ENCODE measurements around the gene ARRB2. TPM values are rescaled to one million over a fixed set of nuclear protein-coding genes. Genes with fewer than 3 reads are reported as not detected.

ARRB2 gene
- total RNA-seq, 4 donors from 2014 or later = 12.1 to 20.6 (median 16.0) TPM

- TF ChIP-seq CTCF (IDR thresholded peaks at IDR 0.05) (no peak), EP300 (IDR thresholded peaks at IDR 0.05) (no peak), POLR2A (IDR thresholded peaks at IDR 0.05) (no peak), POLR2AphosphoS5 (IDR thresholded peaks at IDR 0.05) (no peak)
- Histone ChIP-seq H3K4me1 (peaks cover 13% of the 10 kb centered on the region), H3K27me3 (peaks cover 36% of the 10 kb centered on the region), H3K9me3 (no peaks in the 10 kb centered on the region), H3K4me3 (no peak overlapping the region), H3K36me3 (no peaks in the 10 kb centered on the region), H3K27ac (no peak overlapping the region)
- 56% methylated on average over 4 of the region's 4 CpGs for WGBS
- no peak for DNase-seq (ENCODE audit: low spot score in 2 of 2)
These were observed 38.3 kb downstream of the ARRB2 start for GRCh38 chr17:4748686-4749085.

GRCh38 chr17:4750606-4751005, 40.2 kb downstream of the ARRB2 start:
- H3K27me3 ChIP-seq = peaks cover 27% of the 10 kb centered on the region
- no peaks in the 10 kb centered on the region for H3K36me3 ChIP-seq
- 50% methylated on average over 3 of the region's 3 CpGs for WGBS

GRCh38 chr17:4751932-4752331, 41.5 kb downstream of the ARRB2 start:
- Histone ChIP-seq H3K27me3 (peaks cover 25% of the 10 kb centered on the region), H3K9me3 (no peaks in the 10 kb centered on the region), H3K27ac (no peak overlapping the region), H3K4me3 (no peak overlapping the region), H3K36me3 (no peaks in the 10 kb centered on the region), H3K4me1 (peaks cover 4% of the 10 kb centered on the region)
- WGBS = 67% methylated on average over 5 of the region's 5 CpGs
- no peak for TF ChIP-seq CTCF (IDR thresholded peaks at IDR 0.05)
- TF ChIP-seq EP300 (IDR thresholded peaks at IDR 0.05) = no peak
- no peak for TF ChIP-seq POLR2AphosphoS5 (IDR thresholded peaks at IDR 0.05)
- no peak for TF ChIP-seq POLR2A (IDR thresholded peaks at IDR 0.05)
- no peak for DNase-seq (ENCODE audit: low spot score in 2 of 2)

More at GRCh38 chr17:4750606-4751005, 40.2 kb downstream of the ARRB2 start:
- H3K27ac ChIP-seq = no peak overlapping the region
- peaks cover 4% of the 10 kb centered on the region for H3K4me1 ChIP-seq
- H3K4me3 ChIP-seq = no peak overlapping the region
- TF ChIP-seq EP300 (IDR thresholded peaks at IDR 0.05) (no peak), CTCF (IDR thresholded peaks at IDR 0.05) (no peak)
- no peak for DNase-seq (ENCODE audit: low spot score in 2 of 2)
- no peaks in the 10 kb centered on the region for H3K9me3 ChIP-seq

- Histone ChIP-seq H3K4me1 (no peaks in the 10 kb centered on the region), H3K27ac (no peak overlapping the region), H3K36me3 (no peaks in the 10 kb centered on the region), H3K9me3 (no peaks in the 10 kb centered on the region), H3K27me3 (peaks cover 25% of the 10 kb centered on the region), H3K4me3 (no peak overlapping the region)
- WGBS = 95% methylated on average over 1 of the region's 1 CpG
- TF ChIP-seq EP300 (IDR thresholded peaks at IDR 0.05) = no peak
- TF ChIP-seq CTCF (IDR thresholded peaks at IDR 0.05) = no peak
- TF ChIP-seq POLR2AphosphoS5 (IDR thresholded peaks at IDR 0.05) = no peak
- no peak for TF ChIP-seq POLR2A (IDR thresholded peaks at IDR 0.05)
- DNase-seq (ENCODE audit: low spot score in 2 of 2) = no peak
These were observed 43.0 kb downstream of the ARRB2 start for GRCh38 chr17:4753392-4753791.

GRCh38 chr17:4759776-4760236, 49.4 kb downstream of the ARRB2 start:
- Histone ChIP-seq H3K4me3 (no peak overlapping the region), H3K27ac (no peak overlapping the region), H3K36me3 (no peaks in the 10 kb centered on the region), H3K4me1 (no peaks in the 10 kb centered on the region), H3K27me3 (no peaks in the 10 kb centered on the region), H3K9me3 (no peaks in the 10 kb centered on the region)
- DNase-seq (ENCODE audit: low spot score in 2 of 2) = no peak
- 89% methylated on average over 10 of the region's 10 CpGs for WGBS
- no peak for TF ChIP-seq POLR2AphosphoS5 (IDR thresholded peaks at IDR 0.05)
- no peak for TF ChIP-seq CTCF (IDR thresholded peaks at IDR 0.05)
- TF ChIP-seq POLR2A (IDR thresholded peaks at IDR 0.05) = no peak
- no peak for TF ChIP-seq EP300 (IDR thresholded peaks at IDR 0.05)

Data from suprapubic skin (tissue), 4 donors.